Suppressor macrophage (primary cell): ENCODE results near the gene GABRA5.
"Not testable (repeated sequence)": the region's sequence is repeated elsewhere in the genome, so short reads cannot be mapped to it uniquely, and the experiment has no call there.

Experiments
- DNase-seq, 4 experiments: peaks; one replicate each; pipeline ENCODE4 v3.0.0-alpha.2; 2020 to 2022

The GABRA5 gene

DNA sequence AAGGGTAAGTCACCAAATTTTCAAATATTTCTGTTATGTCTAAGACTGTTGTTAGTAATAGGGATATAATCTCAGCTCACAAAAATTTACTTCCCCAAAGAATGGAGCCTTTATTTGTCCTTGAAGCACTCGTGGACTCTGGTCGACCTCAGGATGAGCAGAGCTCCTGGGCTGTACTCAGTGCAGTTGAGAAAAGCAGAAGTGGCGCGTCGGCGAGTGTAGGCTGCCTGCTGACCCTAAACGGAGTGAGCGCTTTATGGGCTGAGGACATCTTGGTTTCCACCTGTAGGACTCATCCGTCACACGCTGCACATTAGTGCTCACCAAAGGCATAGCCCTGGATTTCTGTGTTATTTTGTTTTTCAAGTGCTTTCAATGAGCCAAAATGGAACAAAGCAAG lies 11.0 kb downstream of the GABRA5 start:
- no peak for DNase-seq

DNA sequence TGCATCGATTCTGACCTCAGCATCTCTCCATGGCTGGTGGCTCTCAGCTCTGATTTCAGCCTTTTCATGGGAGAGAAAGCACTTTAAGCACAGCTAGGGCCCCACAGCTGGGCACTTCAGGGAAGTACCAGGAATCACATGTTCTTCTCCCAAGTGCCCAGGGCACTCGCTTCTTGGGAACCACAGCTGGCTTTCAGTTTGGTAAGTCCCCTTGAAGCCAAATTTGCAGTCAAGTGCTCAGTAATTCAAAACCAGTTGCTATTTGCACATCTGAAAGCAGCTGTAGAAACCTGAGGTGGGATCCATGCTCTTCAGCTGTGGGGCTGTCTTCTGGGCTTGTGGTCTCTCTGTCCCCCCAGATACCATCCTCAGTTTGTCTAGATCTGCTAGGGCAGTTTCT lies 12.8 kb downstream of the GABRA5 start:
- DNase-seq: no peak

- DNase-seq: no peak
These were observed 15.2 kb downstream of the GABRA5 start for GRCh38 chr15:26882112-26882511.

DNA sequence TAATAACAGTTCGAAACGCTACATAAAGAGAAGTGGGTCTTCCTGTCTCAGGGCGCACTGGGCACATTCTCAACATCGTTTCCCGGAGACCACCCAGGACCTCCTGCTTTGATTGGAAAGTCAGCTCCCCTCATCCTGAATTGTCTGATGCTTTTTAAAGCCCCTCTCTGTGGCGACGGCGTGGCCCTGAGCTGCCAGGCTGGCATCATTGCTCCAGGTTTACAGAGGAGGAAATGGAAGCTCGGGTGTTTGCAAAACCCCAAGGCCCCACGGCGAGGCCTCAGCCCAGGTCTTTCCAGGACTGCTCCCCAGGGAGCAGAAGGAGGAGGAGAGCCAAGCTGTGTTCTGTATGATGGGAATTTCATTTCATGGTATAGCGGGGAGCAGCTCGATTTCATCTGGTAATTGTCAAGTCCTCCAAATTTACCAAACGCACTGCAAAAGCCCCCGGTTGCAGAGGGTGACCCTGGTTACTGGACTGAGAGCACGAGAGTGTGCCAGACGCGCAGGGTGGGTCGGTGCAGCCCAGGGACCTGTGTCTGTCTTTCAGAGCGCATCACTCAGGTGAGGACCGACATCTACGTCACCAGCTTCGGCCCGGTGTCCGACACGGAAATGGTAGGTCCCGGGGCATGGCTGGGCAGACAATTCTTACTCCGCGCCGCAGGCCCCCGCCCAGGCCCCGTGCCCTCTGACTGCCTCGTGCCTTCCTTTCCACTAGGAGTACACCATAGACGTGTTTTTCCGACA lies 15.9 kb downstream of the GABRA5 start:
- DNase-seq: no peak

- DNase-seq: no peak
These were observed 16.6 kb downstream of the GABRA5 start for GRCh38 chr15:26883466-26883865.

- DNase-seq: no peak
These were observed 19.7 kb downstream of the GABRA5 start for GRCh38 chr15:26886566-26886965.

DNA sequence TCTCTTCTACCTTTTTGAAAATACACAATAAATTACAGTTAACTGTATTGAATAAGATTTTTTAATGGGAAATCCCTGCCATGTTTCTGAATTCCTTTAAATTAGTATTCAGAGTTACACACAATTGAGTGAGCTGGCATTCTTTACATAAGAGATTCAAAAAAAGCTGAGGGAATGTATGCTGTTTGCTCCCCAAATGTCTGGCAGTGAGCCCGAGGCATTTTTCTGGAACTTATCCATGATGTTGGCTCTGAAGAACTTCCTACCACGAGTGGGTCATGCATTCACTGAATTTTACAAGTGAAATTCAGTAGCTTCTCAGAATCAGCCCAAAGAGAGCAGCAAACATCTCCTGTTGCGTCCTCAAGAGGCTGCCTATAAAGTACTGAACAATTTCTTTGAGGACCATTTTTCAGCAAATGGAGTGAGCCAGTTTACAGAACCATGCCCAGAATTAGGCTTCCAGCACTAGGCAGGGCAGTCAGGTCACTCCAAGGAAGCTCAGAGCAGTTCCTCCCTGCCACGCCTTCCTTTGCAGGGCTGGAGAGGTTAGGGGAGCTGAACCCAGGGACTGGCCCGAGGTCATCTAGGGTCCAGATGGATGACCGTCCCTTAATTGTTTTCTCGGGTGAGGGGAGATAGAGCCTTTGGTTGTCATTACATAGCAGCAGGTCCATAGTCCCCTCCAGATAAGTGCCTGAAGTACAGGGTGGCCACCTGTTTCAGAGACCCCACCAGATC lies 21.2 kb downstream of the GABRA5 start:
- DNase-seq: no peak

DNA sequence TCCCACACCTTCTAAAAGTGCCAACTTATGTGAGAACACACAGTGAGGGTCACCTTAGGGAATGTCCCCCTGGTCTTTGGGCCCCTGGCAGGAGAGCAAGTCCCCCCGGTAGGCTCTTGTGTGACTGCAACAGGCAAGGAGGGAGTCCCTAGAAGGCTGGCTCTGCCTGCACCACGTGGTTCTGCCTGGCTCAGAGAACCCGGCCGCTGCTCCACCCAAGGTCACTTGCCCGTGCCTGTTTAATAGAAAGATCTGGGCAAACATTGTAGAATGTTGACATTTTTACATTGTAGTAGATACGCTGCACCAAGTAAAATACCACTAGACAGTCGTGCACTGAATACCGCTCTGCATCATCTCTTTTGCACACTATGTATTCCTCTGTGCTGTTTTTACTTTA lies 21.9 kb downstream of the GABRA5 start:
- no peak for DNase-seq

DNA sequence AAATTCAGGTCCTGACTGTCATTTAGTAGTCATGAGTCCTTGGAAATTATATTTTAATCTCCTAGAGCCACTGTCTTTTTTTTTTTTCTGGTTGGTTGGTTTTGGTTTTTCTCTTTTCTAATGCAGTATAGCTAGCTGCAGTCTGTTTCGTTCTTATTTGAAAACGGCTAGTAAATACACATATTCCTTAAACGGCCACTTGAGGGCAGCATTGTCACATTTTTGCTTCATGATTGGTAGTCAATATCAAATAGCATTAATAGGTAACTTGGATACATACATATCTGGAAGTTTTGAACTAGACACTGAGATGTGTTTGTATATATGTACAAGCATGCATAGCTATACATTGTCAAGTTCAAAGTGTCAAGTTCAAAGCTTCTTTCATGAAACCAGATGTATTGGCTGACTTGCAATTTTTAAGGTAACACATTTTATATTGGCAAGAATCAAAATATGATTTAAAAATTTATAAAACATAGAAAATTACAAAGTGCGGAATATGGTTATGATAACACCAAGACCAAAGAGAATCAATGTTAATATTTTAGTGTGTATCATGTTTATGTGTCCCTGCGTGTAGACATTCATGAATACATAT lies 22.5 kb downstream of the GABRA5 start:
- DNase-seq: peak; percentile 66 to 81 (median 71)

DNA sequence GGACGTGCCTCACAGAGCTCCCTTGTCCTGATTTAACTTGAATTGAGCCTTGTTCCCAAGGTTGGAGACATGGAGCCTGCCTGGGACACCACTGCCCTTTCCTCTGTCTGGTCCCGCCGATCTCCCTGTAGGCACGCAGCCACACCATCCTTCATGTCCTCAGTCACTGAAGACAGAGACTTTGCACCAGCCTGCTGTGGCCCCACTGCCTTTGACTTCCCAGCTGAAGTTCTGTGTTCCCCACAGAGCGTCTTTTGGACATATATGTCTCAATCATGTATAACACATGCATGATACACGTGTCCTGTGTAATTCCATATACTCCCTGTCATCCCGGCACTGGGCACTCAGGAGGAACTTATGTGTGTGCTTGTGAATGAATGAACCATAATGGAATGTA lies 23.6 kb downstream of the GABRA5 start:
- no peak for DNase-seq

DNA sequence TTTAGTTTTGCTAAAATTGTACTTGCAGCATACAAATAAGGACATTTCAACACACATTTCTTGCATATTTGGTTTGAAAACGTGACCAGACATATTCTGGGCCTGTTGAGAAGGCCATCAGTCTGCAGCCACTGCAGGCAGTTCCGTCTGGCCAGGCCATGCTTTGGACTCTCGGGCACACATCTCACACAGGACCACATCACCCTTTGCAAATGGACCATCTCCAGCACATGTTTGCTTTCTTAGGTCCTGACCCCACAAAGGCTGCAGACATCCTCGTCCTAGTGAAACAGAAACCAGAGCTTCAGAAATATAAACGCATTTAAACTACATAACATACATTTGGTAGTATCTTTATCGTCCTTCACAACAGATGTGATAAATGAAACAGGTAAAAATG lies 24.1 kb downstream of the GABRA5 start:
- no peak for DNase-seq

DNA sequence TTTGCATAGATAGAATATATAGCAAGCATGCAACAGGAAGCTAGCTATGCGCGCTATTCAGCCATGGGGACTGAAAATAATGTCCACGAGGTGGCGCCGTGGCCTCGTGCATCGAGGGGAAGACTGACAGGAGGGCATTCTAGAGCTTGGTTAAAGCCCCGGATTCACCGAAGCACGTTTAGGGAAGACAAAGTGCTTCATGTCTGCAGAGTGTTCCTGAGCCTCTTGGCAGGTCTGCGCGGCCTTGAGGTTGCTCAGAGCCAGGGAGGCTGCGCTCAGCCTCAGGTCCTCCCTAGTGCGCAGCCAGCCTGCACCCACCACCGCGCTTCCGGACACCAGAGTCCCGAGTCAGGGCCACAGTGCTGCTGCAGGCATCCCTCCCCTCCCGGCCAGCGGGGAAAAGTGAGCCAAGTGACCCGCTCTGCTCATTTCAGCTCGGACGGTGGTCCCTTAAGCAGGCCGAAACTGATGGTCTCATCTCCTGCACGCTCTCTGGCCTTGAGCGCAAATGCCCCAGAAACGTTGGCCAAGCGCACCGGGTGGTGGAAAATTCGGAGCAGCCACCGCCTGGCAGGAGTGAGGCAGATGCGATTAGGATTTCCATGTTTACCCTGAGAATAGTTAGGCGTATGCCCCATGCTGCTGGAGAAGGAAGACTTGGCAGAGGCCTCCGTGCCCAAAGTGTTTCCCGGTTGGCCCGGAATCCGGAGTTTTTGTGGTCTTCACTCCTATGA lies 24.8 kb downstream of the GABRA5 start:
- peak; percentile 44 to 67 (median 52) for DNase-seq

- DNase-seq: no peak
These were observed 25.3 kb downstream of the GABRA5 start for GRCh38 chr15:26892182-26892518.

DNA sequence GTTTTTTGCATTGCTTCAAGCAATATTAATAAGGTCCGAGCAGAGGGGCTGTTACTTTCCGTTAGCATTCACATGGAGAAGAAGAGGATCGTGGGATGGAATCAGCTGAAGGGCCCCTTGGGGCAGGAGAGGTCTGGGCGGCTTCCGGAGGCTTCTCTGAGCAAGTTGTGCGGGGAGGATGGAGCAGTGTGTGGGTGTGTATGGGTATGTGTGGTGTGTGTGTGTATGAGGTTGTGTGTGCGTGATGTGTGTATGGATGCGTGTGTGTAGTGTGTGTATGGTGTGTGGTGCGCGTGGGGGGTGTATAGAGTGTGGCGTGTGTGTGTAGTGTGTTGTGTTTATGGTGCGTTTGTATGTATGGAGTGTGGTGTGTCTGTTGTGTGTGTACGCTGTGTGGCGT lies 25.8 kb downstream of the GABRA5 start:
- DNase-seq: no peak

- DNase-seq: no peak
These were observed 26.6 kb downstream of the GABRA5 start for GRCh38 chr15:26893351-26894065.

DNA sequence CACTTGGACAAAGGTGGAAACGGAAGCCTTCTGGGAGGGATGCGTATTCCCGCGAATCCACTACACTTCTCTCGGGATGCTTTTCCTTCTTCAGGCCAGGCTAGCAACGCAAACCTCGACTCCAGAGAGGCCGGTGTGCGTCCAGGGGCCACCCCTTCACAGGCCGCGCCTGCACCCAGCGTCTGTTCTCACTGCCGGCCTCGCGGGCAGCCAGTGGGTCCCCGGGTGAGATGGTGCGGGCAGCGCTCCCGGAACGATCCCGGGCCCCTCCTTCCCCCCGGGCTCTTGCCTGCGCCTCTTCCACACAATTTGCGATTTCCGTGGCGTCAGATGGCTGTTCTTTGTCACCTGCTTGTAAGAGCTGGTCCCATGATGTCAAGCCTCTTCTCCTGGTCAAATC lies 27.3 kb downstream of the GABRA5 start:
- no peak for DNase-seq

DNA sequence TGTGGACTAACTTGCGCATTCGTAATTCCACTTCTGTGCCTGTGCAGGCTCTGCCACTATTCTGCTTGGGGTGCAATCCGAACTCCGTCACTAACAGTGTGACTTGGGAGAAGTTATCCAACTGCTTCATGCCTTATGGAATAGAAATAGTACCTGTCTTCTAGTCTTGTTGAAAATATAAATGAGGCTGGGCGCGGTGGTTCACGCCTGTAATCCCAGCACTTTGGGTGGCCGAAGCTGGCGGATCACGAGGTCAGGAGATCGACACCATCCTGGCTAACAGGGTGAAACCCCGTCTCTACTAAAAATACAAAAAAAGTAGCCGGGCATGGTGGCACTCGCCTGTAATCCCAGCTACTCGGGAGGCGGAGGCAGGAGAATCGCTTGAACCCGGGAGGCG lies 28.5 kb downstream of the GABRA5 start:
- not testable (repeated sequence) for DNase-seq

DNA sequence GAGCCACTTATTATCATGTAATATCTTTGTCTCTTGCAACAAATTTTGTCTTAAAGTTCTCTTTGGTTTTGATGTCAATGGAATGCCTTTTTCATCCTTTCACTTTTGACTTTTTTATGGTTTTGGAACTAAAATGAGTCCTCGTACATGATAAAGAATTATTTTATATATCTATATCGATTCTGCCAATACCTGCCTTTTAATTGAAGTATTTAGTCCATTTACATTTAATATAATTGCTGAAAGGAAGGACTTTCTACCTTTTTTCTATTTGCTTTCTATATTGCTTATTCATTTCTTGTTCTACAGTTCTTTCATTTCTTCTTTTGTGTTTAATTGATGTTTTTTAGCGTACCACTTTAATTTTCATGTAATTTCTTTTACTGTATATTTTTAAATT lies 32.8 kb downstream of the GABRA5 start:
- no peak for DNase-seq

- no peak for DNase-seq
These were observed 34.2 kb downstream of the GABRA5 start for GRCh38 chr15:26901041-26901440.

DNA sequence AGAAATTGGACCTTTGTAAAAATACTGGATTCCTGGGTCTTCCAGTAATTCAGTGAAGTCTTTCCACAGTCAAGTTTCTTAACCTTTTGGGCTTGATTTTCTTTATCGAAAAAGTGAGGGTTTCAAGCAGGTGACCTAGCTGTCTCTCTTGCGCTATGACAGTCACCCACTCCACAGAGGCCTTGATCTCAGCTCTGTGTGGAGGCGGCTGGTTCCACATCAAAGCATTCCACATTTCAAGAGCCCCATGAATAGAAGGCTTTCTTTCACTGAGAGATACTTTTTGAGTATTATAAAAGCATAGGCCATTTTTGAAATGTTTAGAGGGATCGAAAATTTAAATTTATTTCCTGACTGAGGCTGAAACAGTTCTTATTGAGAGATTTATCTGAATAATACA lies 43.9 kb downstream of the GABRA5 start:
- DNase-seq: no peak

DNA sequence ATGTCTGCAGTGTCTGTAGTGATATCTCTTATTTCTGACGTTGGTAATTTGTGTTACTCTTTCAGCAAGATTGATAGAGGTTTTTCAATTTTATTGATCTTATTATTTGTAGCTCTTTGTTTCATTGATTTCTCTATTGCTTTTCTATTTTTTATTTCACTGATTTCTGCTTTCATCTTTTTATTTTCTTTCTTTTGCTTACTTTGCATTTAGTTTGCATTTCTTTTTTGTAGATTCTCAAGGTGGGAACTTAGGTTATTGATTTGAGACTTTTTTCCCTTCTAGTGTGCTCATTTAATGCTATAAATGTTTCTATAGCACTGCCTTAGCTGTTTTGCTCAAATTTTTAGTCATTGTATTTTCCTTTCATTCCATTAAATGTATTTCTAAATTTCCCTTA lies 54.6 kb downstream of the GABRA5 start:
- DNase-seq: no peak

GRCh38 chr15:26926081-26926480 lies 59.2 kb downstream of the GABRA5 start:
- no peak for DNase-seq

- no peak for DNase-seq
These were observed 61.2 kb downstream of the GABRA5 start for GRCh38 chr15:26928051-26928450.
